ENCODE data around the gene UBE2J1.

DNA sequence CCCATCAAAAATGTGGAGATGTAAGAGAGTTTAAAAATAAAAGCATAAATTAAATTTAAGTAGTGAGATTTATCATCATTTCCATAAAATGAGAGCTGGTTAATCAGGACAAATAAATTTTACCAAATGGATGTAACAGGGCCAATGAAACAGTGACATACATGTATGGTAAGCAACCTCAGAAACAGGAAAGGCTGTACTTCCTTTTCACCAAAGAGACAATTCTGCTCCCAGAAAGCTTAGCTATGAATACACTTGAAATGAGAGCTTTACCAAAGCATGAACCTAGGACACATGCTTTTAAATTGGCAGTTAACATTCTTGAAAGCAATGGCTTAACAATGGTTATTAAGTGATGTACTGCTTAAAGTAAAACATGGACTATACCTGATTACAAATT is 12.1 kb upstream of the UBE2J1 start:
- TF ChIP-seq, protein P1, sequence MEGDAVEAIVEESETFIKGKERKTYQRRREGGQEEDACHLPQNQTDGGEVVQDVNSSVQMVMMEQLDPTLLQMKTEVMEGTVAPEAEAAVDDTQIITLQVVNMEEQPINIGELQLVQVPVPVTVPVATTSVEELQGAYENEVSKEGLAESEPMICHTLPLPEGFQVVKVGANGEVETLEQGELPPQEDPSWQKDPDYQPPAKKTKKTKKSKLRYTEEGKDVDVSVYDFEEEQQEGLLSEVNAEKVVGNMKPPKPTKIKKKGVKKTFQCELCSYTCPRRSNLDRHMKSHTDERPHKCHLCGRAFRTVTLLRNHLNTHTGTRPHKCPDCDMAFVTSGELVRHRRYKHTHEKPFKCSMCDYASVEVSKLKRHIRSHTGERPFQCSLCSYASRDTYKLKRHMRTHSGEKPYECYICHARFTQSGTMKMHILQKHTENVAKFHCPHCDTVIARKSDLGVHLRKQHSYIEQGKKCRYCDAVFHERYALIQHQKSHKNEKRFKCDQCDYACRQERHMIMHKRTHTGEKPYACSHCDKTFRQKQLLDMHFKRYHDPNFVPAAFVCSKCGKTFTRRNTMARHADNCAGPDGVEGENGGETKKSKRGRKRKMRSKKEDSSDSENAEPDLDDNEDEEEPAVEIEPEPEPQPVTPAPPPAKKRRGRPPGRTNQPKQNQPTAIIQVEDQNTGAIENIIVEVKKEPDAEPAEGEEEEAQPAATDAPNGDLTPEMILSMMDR (IDR thresholded peaks at IDR 0.05; ENCODE audit: low read length) = no peak
- no peak for TF ChIP-seq EZH2 (IDR thresholded peaks at IDR 0.05; ENCODE audit: borderline replicate concordance, low read length)
